Activated naive CD4-positive, alpha-beta T cell treated with anti-CD3 and anti-CD28 coated beads for 36 hours (primary cell): ENCODE data around the gene EPB41. TPM values are rescaled to one million over a fixed set of nuclear protein-coding genes. Genes with fewer than 3 reads are reported as not detected.

Experiments used
- CTCF ChIA-PET: fragments of 350-600 bp; sonication (Branson Sonifier 250); formaldehyde crosslinking; loops from one replicate; lab custom pipeline; 2021; ENCODE audit warnings: antibody characterized with exemption; lab: Charles Lee
- DNase-seq: peaks from one replicate; pipeline ENCODE4 v3.0.0-alpha.2; 2020
- H3K27ac Mint-ChIP-seq: one replicate; pipeline ENCODE4 v1.8.0; 2021; ENCODE audit warnings: mild to moderate bottlenecking, mixed read lengths
- H3K27me3 Mint-ChIP-seq: one replicate; pipeline ENCODE4 v1.8.0; 2021; ENCODE audit warnings: low read depth, mixed read lengths
- H3K36me3 Mint-ChIP-seq: one replicate; pipeline ENCODE4 v1.8.0; 2021; ENCODE audit warnings: low read depth, mixed read lengths
- H3K4me1 Mint-ChIP-seq: one replicate; pipeline ENCODE4 v1.8.0; 2021; ENCODE audit warnings: low read depth, mixed read lengths
- H3K4me3 Mint-ChIP-seq: one replicate; pipeline ENCODE4 v1.8.0; 2021; ENCODE audit warnings: mild to moderate bottlenecking, moderate library complexity, mixed read lengths
- H3K9me3 Mint-ChIP-seq: one replicate; pipeline ENCODE4 v1.8.0; 2021; ENCODE audit warnings: mixed read lengths
- intact Hi-C: fragments of 100-400 bp; cut with micrococcal nuclease; formaldehyde crosslinking; loops from one replicate; pipeline ENCODE4 v1.15.1; 2023
- total RNA-seq, 2 experiments: library from RNA; stranded (reverse); gene quantifications; one replicate each; pipeline ENCODE4 v1.2.3, GENCODE V29; 2021

EPB41 gene
- total RNA-seq, 2 experiments from 2014 or later = 97.4 to 100 TPM

GRCh38 chr1:28965271-28965870 is 51.0 kb downstream of the EPB41 start:
- Mint-ChIP-seq H3K4me1 (peaks cover 63% of the 10 kb centered on the region), H3K36me3 (peaks cover 2% of the 10 kb centered on the region), H3K27me3 (no peaks in the 10 kb centered on the region), H3K27ac (peak overlapping the region; percentile 41), H3K4me3 (no peak overlapping the region), H3K9me3 (no peaks in the 10 kb centered on the region)
- intact Hi-C loops = no loop called here
- no peak for DNase-seq
- CTCF ChIA-PET = no interaction called here

GRCh38 chr1:28966617-28967016 is 52.2 kb downstream of the EPB41 start:
- peaks cover 63% of the 10 kb centered on the region for H3K4me1 Mint-ChIP-seq
- no peak overlapping the region for H3K4me3 Mint-ChIP-seq
- H3K27ac Mint-ChIP-seq = no peak overlapping the region
- no peaks in the 10 kb centered on the region for H3K9me3 Mint-ChIP-seq
- CTCF ChIA-PET = no interaction called here
- no peak for DNase-seq
- no peaks in the 10 kb centered on the region for H3K27me3 Mint-ChIP-seq
- intact Hi-C loops = no loop called here
- peaks cover 2% of the 10 kb centered on the region for H3K36me3 Mint-ChIP-seq

GRCh38 chr1:28971980-28972771 is 57.8 kb downstream of the EPB41 start:
- H3K4me1 Mint-ChIP-seq = peaks cover 61% of the 10 kb centered on the region
- peaks cover 1% of the 10 kb centered on the region for H3K9me3 Mint-ChIP-seq
- H3K4me3 Mint-ChIP-seq = no peak overlapping the region
- intact Hi-C loops = loop anchor here (1.0 to 10.0 kb wide), 3 partner anchors 10 to 917 kb away; no protein-coding TSS in a partner anchor
- no peaks in the 10 kb centered on the region for H3K27me3 Mint-ChIP-seq
- peak; percentile 26 for DNase-seq
- peaks cover 4% of the 10 kb centered on the region for H3K36me3 Mint-ChIP-seq
- CTCF ChIA-PET = no interaction called here
- peak overlapping the region; percentile 73 for H3K27ac Mint-ChIP-seq

- H3K27ac Mint-ChIP-seq = no peak overlapping the region
- CTCF ChIA-PET = interaction anchor here (0.6 kb wide), 1 partner anchor 67 kb away, joined by 3 read pairs; no protein-coding TSS in a partner anchor
- no peaks in the 10 kb centered on the region for H3K27me3 Mint-ChIP-seq
- peaks cover 1% of the 10 kb centered on the region for H3K9me3 Mint-ChIP-seq
- no peak for DNase-seq
- intact Hi-C loops = loop anchor here (2.0 to 10.0 kb wide), 2 partner anchors 17 to 919 kb away; no protein-coding TSS in a partner anchor
- H3K4me3 Mint-ChIP-seq = no peak overlapping the region
- peaks cover 4% of the 10 kb centered on the region for H3K36me3 Mint-ChIP-seq
- peaks cover 73% of the 10 kb centered on the region for H3K4me1 Mint-ChIP-seq
Observed at GRCh38 chr1:28973596-28974421, 59.4 kb downstream of the EPB41 start.

- Mint-ChIP-seq H3K27ac (no peak overlapping the region), H3K4me3 (no peak overlapping the region), H3K36me3 (peaks cover 4% of the 10 kb centered on the region), H3K4me1 (peaks cover 76% of the 10 kb centered on the region), H3K9me3 (peaks cover 1% of the 10 kb centered on the region), H3K27me3 (no peaks in the 10 kb centered on the region)
- CTCF ChIA-PET = interaction anchor here (0.6 kb wide), 2 partner anchors 18 to 68 kb away, joined by 3 to 4 read pairs; no protein-coding TSS in a partner anchor
- no peak for DNase-seq
- intact Hi-C loops = loop anchor here (10.0 kb wide), 1 partner anchor 920 kb away; no protein-coding TSS in a partner anchor
Observed at GRCh38 chr1:28974432-28974831, 60.1 kb downstream of the EPB41 start.

- peaks cover 7% of the 10 kb centered on the region for H3K36me3 Mint-ChIP-seq
- no peak overlapping the region for H3K27ac Mint-ChIP-seq
- CTCF ChIA-PET = interaction anchor here (0.6 kb wide), 2 partner anchors 30 to 93 kb away, joined by 3 to 4 read pairs; no protein-coding TSS in a partner anchor
- intact Hi-C loops = loop anchor here (10.0 kb wide), 1 partner anchor 921 kb away; no protein-coding TSS in a partner anchor
- H3K9me3 Mint-ChIP-seq = peaks cover 1% of the 10 kb centered on the region
- H3K27me3 Mint-ChIP-seq = no peaks in the 10 kb centered on the region
- H3K4me3 Mint-ChIP-seq = no peak overlapping the region
- no peak for DNase-seq
- peaks cover 80% of the 10 kb centered on the region for H3K4me1 Mint-ChIP-seq
Observed at GRCh38 chr1:28976248-28976647, 61.9 kb downstream of the EPB41 start.

- intact Hi-C loops = no loop called here
- no peaks in the 10 kb centered on the region for H3K27me3 Mint-ChIP-seq
- H3K9me3 Mint-ChIP-seq = no peaks in the 10 kb centered on the region
- DNase-seq = no peak
- no peak overlapping the region for H3K4me3 Mint-ChIP-seq
- peak overlapping the region; percentile 13 for H3K27ac Mint-ChIP-seq
- peaks cover 65% of the 10 kb centered on the region for H3K4me1 Mint-ChIP-seq
- CTCF ChIA-PET = no interaction called here
- H3K36me3 Mint-ChIP-seq = peaks cover 3% of the 10 kb centered on the region
Observed at GRCh38 chr1:28981210-28981609, 66.8 kb downstream of the EPB41 start.

GRCh38 chr1:28982198-28982597 is 67.8 kb downstream of the EPB41 start:
- H3K4me3 Mint-ChIP-seq = no peak overlapping the region
- CTCF ChIA-PET = no interaction called here
- peaks cover 3% of the 10 kb centered on the region for H3K36me3 Mint-ChIP-seq
- no peaks in the 10 kb centered on the region for H3K9me3 Mint-ChIP-seq
- intact Hi-C loops = no loop called here
- peaks cover 60% of the 10 kb centered on the region for H3K4me1 Mint-ChIP-seq
- no peaks in the 10 kb centered on the region for H3K27me3 Mint-ChIP-seq
- no peak overlapping the region for H3K27ac Mint-ChIP-seq
- no peak for DNase-seq

- H3K9me3 Mint-ChIP-seq = no peaks in the 10 kb centered on the region
- peaks cover 9% of the 10 kb centered on the region for H3K36me3 Mint-ChIP-seq
- intact Hi-C loops = no loop called here
- CTCF ChIA-PET = interaction anchor here (0.9 to 1.2 kb wide), 2 partner anchors 16 to 98 kb away, joined by 3 read pairs; no protein-coding TSS in a partner anchor
- no peaks in the 10 kb centered on the region for H3K27me3 Mint-ChIP-seq
- no peak overlapping the region for H3K27ac Mint-ChIP-seq
- no peak for DNase-seq
- no peak overlapping the region for H3K4me3 Mint-ChIP-seq
- peaks cover 56% of the 10 kb centered on the region for H3K4me1 Mint-ChIP-seq
Observed at GRCh38 chr1:28983091-28983490, 68.7 kb downstream of the EPB41 start.

- CTCF ChIA-PET = interaction anchor here (0.9 to 1.2 kb wide), 2 partner anchors 16 to 99 kb away, joined by 3 read pairs; no protein-coding TSS in a partner anchor
- H3K4me1 Mint-ChIP-seq = peaks cover 50% of the 10 kb centered on the region
- no peak overlapping the region for H3K27ac Mint-ChIP-seq
- H3K36me3 Mint-ChIP-seq = peaks cover 9% of the 10 kb centered on the region
- peak; percentile 8 for DNase-seq
- no peak overlapping the region for H3K4me3 Mint-ChIP-seq
- no peaks in the 10 kb centered on the region for H3K9me3 Mint-ChIP-seq
- intact Hi-C loops = no loop called here
- no peaks in the 10 kb centered on the region for H3K27me3 Mint-ChIP-seq
Observed at GRCh38 chr1:28983509-28984310, 69.3 kb downstream of the EPB41 start.

- H3K27ac Mint-ChIP-seq = no peak overlapping the region
- H3K9me3 Mint-ChIP-seq = no peaks in the 10 kb centered on the region
- H3K36me3 Mint-ChIP-seq = peaks cover 11% of the 10 kb centered on the region
- CTCF ChIA-PET = interaction anchor here (1.2 kb wide), 1 partner anchor 99 kb away, joined by 3 read pairs; no protein-coding TSS in a partner anchor
- intact Hi-C loops = no loop called here
- no peak overlapping the region for H3K4me3 Mint-ChIP-seq
- H3K27me3 Mint-ChIP-seq = no peaks in the 10 kb centered on the region
- no peak for DNase-seq
- peaks cover 48% of the 10 kb centered on the region for H3K4me1 Mint-ChIP-seq
Observed at GRCh38 chr1:28984311-28984684, 69.9 kb downstream of the EPB41 start.
